Gastroesophageal sphincter (tissue), 4 donors: ENCODE data around the gene CDH22. TPM values are rescaled to one million over a fixed set of nuclear protein-coding genes. Genes with fewer than 3 reads are reported as not detected.

Experiments
- ATAC-seq: fragments of 150-250 bp; one replicate; pipeline ENCODE4 v1.9.1; 2016; ENCODE audit warnings: mild to moderate bottlenecking, moderate library complexity
- H3K27ac ChIP-seq, 4 donors: fragments of 200-600 bp; sonication (generic) in 3 of 4; 1 replicate in 3 of 4; 2 replicates in 1 of 4; pipeline ENCODE4 v1.5.1; 2016 to 2019
- H3K27me3 ChIP-seq: fragments of 200-600 bp; sonication (generic); one replicate; pipeline ENCODE4 v1.5.1; 2019
- H3K36me3 ChIP-seq, 2 donors: fragments of 200-600 bp; sonication (generic); one replicate each; pipeline ENCODE4 v1.5.1; 2019; ENCODE audit warnings: control low read depth in 1 of 2
- H3K4me1 ChIP-seq, 3 donors: fragments of 200-600 bp; sonication (generic); 1 replicate in 2 of 3; 2 replicates in 1 of 3; pipeline ENCODE4 v1.5.1; 2016 to 2019; ENCODE audit warnings: control low read depth in 2 of 3
- H3K4me3 ChIP-seq, 2 donors: fragments of 200-600 bp; sonication (generic); one replicate each; pipeline ENCODE4 v1.5.1; 2019; ENCODE audit warnings: mild to moderate bottlenecking in 1 of 2, moderate library complexity in 1 of 2
- H3K9me3 ChIP-seq, 3 donors: fragments of 200-600 bp; sonication (generic); one replicate each; pipeline ENCODE4 v1.5.1; 2017 to 2019; ENCODE audit warnings: control low read depth in 2 of 3
- CTCF ChIP-seq, 4 experiments: fragments of 200-600 bp in 2 of 4; fragments of 450-650 bp in 2 of 4; sonication (generic) in 1 of 4; IDR thresholded peaks; one replicate each; pipeline ENCODE4 v1.5.1; 2017 to 2019; ENCODE audit warnings: antibody characterized with exemption in 4 of 4, mild to moderate bottlenecking in 2 of 4, moderate library complexity in 2 of 4
- EP300 ChIP-seq: sonication (generic); formaldehyde crosslinking; IDR thresholded peaks from one replicate; pipeline ENCODE4 v1.6.1; 2017; ENCODE audit warnings: antibody characterized with exemption, mild to moderate bottlenecking
- POLR2A ChIP-seq, 2 donors: fragments of 450-650 bp; IDR thresholded peaks; one replicate each; pipeline ENCODE4 v1.6.1; 2017; ENCODE audit warnings: antibody characterized with exemption in 2 of 2, mild to moderate bottlenecking in 2 of 2, moderate library complexity in 1 of 2
- POLR2AphosphoS5 ChIP-seq: sonication (generic); formaldehyde crosslinking; IDR thresholded peaks from one replicate; pipeline ENCODE4 v1.6.1; 2017; ENCODE audit warnings: antibody characterized with exemption
- WGBS, 2 donors: methylation state at CpG; one replicate each; pipeline ENCODE4 v1.1.5; 2018; ENCODE audit warnings: low coverage in 1 of 2; 5-methylcytosine and 5-hydroxymethylcytosine counted together
- total RNA-seq, 4 donors: library from RNA; depleted of rRNA; stranded (reverse); fragments of >200 nt; gene quantifications; one replicate each; pipeline ENCODE4 v1.1.0, GENCODE V29; 2016

Gene CDH22
- total RNA-seq, 4 donors from 2014 or later: 0.15 TPM; not detected in 3

GRCh38 chr20:46268131-46268614, 40.1 kb downstream of the CDH22 start:
- H3K4me3 ChIP-seq: no peak overlapping the region

GRCh38 chr20:46267108-46268105, 40.9 kb downstream of the CDH22 start:
- peaks cover 99% of the 10 kb centered on the region for H3K27me3 ChIP-seq
- no peak for TF ChIP-seq POLR2A (IDR thresholded peaks at IDR 0.05)
- no peak for TF ChIP-seq CTCF (IDR thresholded peaks at IDR 0.05)
- TF ChIP-seq POLR2AphosphoS5: no peak
- TF ChIP-seq EP300: no peak
- H3K36me3 ChIP-seq: no peaks in the 10 kb centered on the region
- H3K27ac ChIP-seq: no peak overlapping the region
- no peak for ATAC-seq
- WGBS, 2 donors: 24 to 51% methylated on average over 4 of the region's 11 CpGs
- no peak overlapping the region for H3K4me3 ChIP-seq
- H3K9me3 ChIP-seq: peaks cover 0 to 8% (median 0%) of the 10 kb centered on the region in 3 donors
- H3K4me1 ChIP-seq: no peaks in the 10 kb centered on the region

More at GRCh38 chr20:46268131-46268614, 40.1 kb downstream of the CDH22 start:
- Histone ChIP-seq H3K9me3 (peaks cover 0 to 15% (median 0%) of the 10 kb centered on the region in 3 donors), H3K27me3 (peaks cover 97% of the 10 kb centered on the region), H3K27ac (no peak overlapping the region), H3K4me1 (no peaks in the 10 kb centered on the region), H3K36me3 (no peaks in the 10 kb centered on the region)
- TF ChIP-seq CTCF (IDR thresholded peaks at IDR 0.05): no peak
- 18 to 26% methylated on average over 9 to 11 of the region's 19 CpGs for WGBS, 2 donors
- no peak for ATAC-seq

GRCh38 chr20:46265539-46265938, 42.8 kb downstream of the CDH22 start:
- no peak overlapping the region for H3K27ac ChIP-seq
- no peak for ATAC-seq
- WGBS, 2 donors: 90% methylated on average over 2 of the region's 2 CpGs; no CpG with 5 or more reads in 1 of the 2 donors
- TF ChIP-seq POLR2AphosphoS5: no peak
- no peak for TF ChIP-seq EP300
- TF ChIP-seq POLR2A (IDR thresholded peaks at IDR 0.05): no peak
- no peak for TF ChIP-seq CTCF (IDR thresholded peaks at IDR 0.05)
- H3K36me3 ChIP-seq: no peaks in the 10 kb centered on the region
- H3K27me3 ChIP-seq: peaks cover 99% of the 10 kb centered on the region
- no peaks in the 10 kb centered on the region for H3K4me1 ChIP-seq
- H3K9me3 ChIP-seq: no peaks in the 10 kb centered on the region
- no peak overlapping the region for H3K4me3 ChIP-seq

- Histone ChIP-seq H3K4me3 (no peak overlapping the region), H3K4me1 (no peaks in the 10 kb centered on the region), H3K27me3 (peaks cover 99% of the 10 kb centered on the region), H3K36me3 (no peaks in the 10 kb centered on the region), H3K27ac (no peak overlapping the region), H3K9me3 (no peaks in the 10 kb centered on the region)
- no peak for TF ChIP-seq EP300
- no peak for TF ChIP-seq POLR2A (IDR thresholded peaks at IDR 0.05)
- no peak for TF ChIP-seq POLR2AphosphoS5
- TF ChIP-seq CTCF (IDR thresholded peaks at IDR 0.05): no peak
- 75 to 77% methylated on average over 15 to 18 of the region's 26 CpGs for WGBS, 2 donors
- no peak for ATAC-seq
Observed at GRCh38 chr20:46264391-46265266, 43.7 kb downstream of the CDH22 start.
